Measurements from ENCODE around the gene CASKIN2.

The CASKIN2 gene

GRCh38 chr17:75535119-75535537, 19.8 kb upstream of the CASKIN2 start:
- Histone ChIP-seq H3K79me2 (ENCODE audit: low read length) (no peaks in the 10 kb centered on the region), H3K27ac (ENCODE audit: low read length) (no peak overlapping the region), H3K9me2 (replicated peaks; ENCODE audit: insufficient read depth, low read length) (no peaks in the 10 kb centered on the region), H3K4me3 (ENCODE audit: low read length) (no peak overlapping the region), H3F3A (ENCODE audit: insufficient read depth, low read length) (no peaks in the 10 kb centered on the region), H3K27me3 (replicated peaks; ENCODE audit: insufficient read depth, low read length) (no peaks in the 10 kb centered on the region), H4K20me1 (ENCODE audit: insufficient read depth, low read length) (no peaks in the 10 kb centered on the region), H3K9ac (ENCODE audit: low read length) (no peak overlapping the region), H2AFZ (ENCODE audit: low read length) (no peak overlapping the region), H3K4me2 (ENCODE audit: low read depth, low read length) (no peak overlapping the region), H3K36me3 (replicated peaks; ENCODE audit: insufficient read depth, low read length) (no peaks in the 10 kb centered on the region), H3K9me3 (replicated peaks; ENCODE audit: insufficient read depth, low read length) (no peaks in the 10 kb centered on the region), H3K4me1 (ENCODE audit: low read length) (no peaks in the 10 kb centered on the region)
- DNase-seq = no peak
- TF ChIP-seq CTCF (IDR thresholded peaks at IDR 0.05; ENCODE audit: low read length) (no peak), EZH2phosphoT487 (IDR thresholded peaks at IDR 0.05; ENCODE audit: low read length) (no peak), EZH2 (optimal IDR thresholded peaks at IDR 0.05; ENCODE audit: low read depth, low read length) (no peak)

DNA sequence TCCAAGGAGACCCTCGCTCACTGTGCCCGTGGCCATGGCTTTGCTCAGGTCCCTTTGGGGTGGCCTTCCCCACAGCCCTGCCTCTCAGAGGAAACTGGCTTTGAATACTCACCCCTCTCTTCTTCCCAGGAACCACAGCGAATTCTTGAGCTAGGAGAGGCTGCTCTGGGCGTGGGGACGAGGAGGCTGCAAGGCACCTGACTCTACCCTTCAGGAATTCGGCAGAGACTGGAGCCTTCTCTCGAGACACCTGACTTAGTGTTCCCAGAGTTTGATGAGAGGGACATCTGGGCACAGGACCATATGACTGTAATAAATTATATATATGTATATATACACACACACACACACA, 16.4 kb upstream of the CASKIN2 start:
- no peaks in the 10 kb centered on the region for H3K36me3 ChIP-seq (replicated peaks; ENCODE audit: insufficient read depth, low read length)
- no peaks in the 10 kb centered on the region for H3K27me3 ChIP-seq (replicated peaks; ENCODE audit: insufficient read depth, low read length)
- no peaks in the 10 kb centered on the region for H3K79me2 ChIP-seq (ENCODE audit: low read length)
- H3K9ac ChIP-seq (ENCODE audit: low read length) = no peak overlapping the region
- no peak overlapping the region for H3K4me2 ChIP-seq (ENCODE audit: low read depth, low read length)
- H4K20me1 ChIP-seq (ENCODE audit: insufficient read depth, low read length) = no peaks in the 10 kb centered on the region
- H2AFZ ChIP-seq (ENCODE audit: low read length) = no peak overlapping the region
- no peak overlapping the region for H3K4me3 ChIP-seq (ENCODE audit: low read length)
- H3K9me3 ChIP-seq (replicated peaks; ENCODE audit: insufficient read depth, low read length) = no peaks in the 10 kb centered on the region
- no peak for TF ChIP-seq CTCF (IDR thresholded peaks at IDR 0.05; ENCODE audit: low read length)
- TF ChIP-seq EZH2phosphoT487 (IDR thresholded peaks at IDR 0.05; ENCODE audit: low read length) = no peak
- TF ChIP-seq EZH2 (optimal IDR thresholded peaks at IDR 0.05; ENCODE audit: low read depth, low read length) = no peak
- H3K4me1 ChIP-seq (ENCODE audit: low read length) = no peaks in the 10 kb centered on the region
- DNase-seq = no peak
- no peaks in the 10 kb centered on the region for H3F3A ChIP-seq (ENCODE audit: insufficient read depth, low read length)
- no peaks in the 10 kb centered on the region for H3K9me2 ChIP-seq (replicated peaks; ENCODE audit: insufficient read depth, low read length)
- H3K27ac ChIP-seq (ENCODE audit: low read length) = no peak overlapping the region

DNA sequence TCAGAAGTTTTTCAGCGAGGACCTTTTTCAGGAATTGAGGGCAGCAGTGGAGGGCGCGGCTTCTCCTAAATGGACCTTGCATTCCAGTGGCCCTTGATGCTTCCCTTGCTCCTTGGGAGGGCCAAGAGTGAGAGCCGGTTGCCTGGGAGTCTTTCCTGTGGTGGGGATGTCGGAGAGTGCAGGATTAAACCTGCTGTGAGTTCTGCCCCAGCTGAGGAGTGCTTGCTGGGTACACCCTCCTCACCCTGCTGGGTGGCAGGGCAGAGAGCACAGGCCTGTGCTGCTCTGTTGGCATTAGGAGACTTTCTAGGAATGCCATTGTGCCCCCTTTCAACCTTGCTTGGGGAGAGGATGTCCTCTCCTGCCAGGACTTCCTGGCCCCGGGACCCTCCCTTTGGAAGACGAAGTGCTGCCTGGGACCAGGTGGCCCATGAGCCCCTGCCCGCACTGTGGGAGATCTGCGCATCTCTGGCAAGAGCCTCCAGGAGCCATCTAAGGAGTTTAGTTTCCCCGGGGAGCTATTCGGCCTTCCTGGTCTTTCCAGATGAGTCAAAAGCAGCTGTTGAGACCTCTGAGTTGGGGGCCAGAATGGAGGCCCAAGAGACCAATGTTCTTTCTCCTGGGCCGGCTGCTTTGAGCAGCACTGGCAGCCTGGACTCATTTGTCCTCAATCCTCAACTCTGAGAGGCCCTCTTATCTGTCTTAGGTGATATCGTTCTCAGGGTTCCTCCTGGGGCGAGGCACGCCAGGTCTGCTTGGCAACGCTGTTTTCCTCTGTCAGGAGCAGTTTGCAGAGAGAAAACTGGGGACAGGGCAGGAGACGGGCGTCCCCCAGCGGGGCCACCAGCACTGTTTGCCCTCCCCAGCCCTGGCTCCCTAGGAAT, 15.7 kb upstream of the CASKIN2 start:
- H3K4me3 ChIP-seq (ENCODE audit: low read length) = no peak overlapping the region
- no peak for DNase-seq
- peaks cover 6% of the 10 kb centered on the region; the same call in 1 of the 2 replicates for H3K4me1 ChIP-seq (ENCODE audit: low read length)
- H3K27ac ChIP-seq (ENCODE audit: low read length) = no peak overlapping the region
- no peaks in the 10 kb centered on the region for H4K20me1 ChIP-seq (ENCODE audit: insufficient read depth, low read length)
- H3K9me3 ChIP-seq (replicated peaks; ENCODE audit: insufficient read depth, low read length) = no peaks in the 10 kb centered on the region
- H3K27me3 ChIP-seq (replicated peaks; ENCODE audit: insufficient read depth, low read length) = no peaks in the 10 kb centered on the region
- no peaks in the 10 kb centered on the region for H3K9me2 ChIP-seq (replicated peaks; ENCODE audit: insufficient read depth, low read length)
- no peak overlapping the region for H3K4me2 ChIP-seq (ENCODE audit: low read depth, low read length)
- H3K36me3 ChIP-seq (replicated peaks; ENCODE audit: insufficient read depth, low read length) = no peaks in the 10 kb centered on the region
- H2AFZ ChIP-seq (ENCODE audit: low read length) = no peak overlapping the region
- no peak for TF ChIP-seq CTCF (IDR thresholded peaks at IDR 0.05; ENCODE audit: low read length)
- TF ChIP-seq EZH2 (optimal IDR thresholded peaks at IDR 0.05; ENCODE audit: low read depth, low read length) = no peak
- no peak for TF ChIP-seq EZH2phosphoT487 (IDR thresholded peaks at IDR 0.05; ENCODE audit: low read length)
- no peaks in the 10 kb centered on the region for H3K79me2 ChIP-seq (ENCODE audit: low read length)
- H3K9ac ChIP-seq (ENCODE audit: low read length) = no peak overlapping the region
- H3F3A ChIP-seq (ENCODE audit: insufficient read depth, low read length) = no peaks in the 10 kb centered on the region

All from MM.1S (cell line).